B cell (primary cell): ENCODE measurements around the gene NYAP2.

ENCODE experiments used
- CTCF ChIP-seq: fragments of 200-600 bp; IDR thresholded peaks from one replicate; pipeline ENCODE4 v1.8.0; 2022; ENCODE audit warnings: antibody characterized with exemption, mild to moderate bottlenecking
- EZH2 ChIP-seq: IDR thresholded peaks from 2 replicates; pipeline ENCODE4 v1.6.1; 2012; ENCODE audit warnings: borderline replicate concordance, low read depth, mild to moderate bottlenecking, moderate library complexity, low read length; ENCODE audit not compliant: insufficient read depth, poor library complexity, severe bottlenecking

DNA sequence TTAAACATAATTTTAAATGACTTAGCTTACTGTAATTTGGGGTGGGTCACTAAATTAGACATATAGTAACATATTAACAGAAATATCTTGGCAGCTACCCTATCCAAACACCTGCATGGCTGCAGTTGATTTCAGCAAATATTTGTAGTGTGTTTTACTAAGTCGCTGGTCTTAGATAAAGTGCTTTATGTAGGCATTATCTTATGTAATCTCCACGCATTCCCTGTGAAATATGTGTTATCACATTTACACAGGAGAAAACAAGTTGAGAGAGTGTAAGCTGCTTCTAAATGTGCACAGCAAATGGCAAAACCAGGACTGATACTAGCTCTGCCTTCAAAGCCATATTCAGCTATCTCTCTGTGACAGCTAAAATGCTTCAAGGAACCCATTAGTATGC lies 72.0 kb downstream of the NYAP2 start:
- TF ChIP-seq CTCF (no peak), EZH2 (no peak)
